GF-D8 (cell line): ENCODE measurements around the gene FUT2.
"Not testable (repeated sequence)": the region's sequence is repeated elsewhere in the genome, so short reads cannot be mapped to it uniquely, and the experiment has no call there.

Experiments used
- DNase-seq: peaks from one replicate; lab custom pipeline; 2025; lab: John Stamatoyannopoulos, UW

FUT2 gene

DNA sequence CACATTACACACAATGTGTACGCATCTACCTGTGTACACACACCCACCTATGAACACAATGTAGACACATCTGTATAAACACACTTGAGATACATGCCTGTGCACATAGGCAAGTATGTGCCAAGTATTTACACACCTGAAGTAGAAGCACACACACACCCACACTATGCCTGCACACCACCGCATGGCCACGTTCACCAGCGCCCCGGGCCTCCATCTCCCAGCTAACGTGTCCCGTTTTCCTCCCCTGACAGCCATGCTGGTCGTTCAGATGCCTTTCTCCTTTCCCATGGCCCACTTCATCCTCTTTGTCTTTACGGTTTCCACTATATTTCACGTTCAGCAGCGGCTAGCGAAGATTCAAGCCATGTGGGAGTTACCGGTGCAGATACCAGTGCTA, 6.9 kb downstream of the FUT2 start:
- no peak for DNase-seq

DNA sequence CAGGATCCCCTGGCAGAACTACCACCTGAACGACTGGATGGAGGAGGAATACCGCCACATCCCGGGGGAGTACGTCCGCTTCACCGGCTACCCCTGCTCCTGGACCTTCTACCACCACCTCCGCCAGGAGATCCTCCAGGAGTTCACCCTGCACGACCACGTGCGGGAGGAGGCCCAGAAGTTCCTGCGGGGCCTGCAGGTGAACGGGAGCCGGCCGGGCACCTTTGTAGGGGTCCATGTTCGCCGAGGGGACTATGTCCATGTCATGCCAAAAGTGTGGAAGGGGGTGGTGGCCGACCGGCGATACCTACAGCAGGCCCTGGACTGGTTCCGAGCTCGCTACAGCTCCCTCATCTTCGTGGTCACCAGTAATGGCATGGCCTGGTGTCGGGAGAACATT, 7.5 kb downstream of the FUT2 start:
- no peak for DNase-seq

DNA sequence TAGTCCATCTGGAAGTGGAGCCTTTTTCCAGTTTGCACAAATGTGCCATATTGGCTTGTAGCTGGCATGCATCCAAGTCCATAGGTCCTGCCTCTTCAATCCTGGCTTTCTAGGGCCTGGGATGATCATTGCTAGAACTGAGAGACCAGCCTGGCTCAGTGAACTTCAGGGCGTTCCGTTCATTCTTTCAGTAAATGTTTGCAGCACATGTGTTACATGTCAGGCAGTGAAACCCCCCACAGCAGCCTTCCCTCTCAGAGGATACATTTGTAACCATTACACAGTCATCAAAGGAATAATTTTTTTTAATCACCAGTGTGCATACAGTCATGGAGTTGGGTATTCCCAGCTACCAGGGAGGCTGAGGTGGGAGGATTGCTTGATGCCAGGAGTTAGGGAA, 9.7 kb downstream of the FUT2 start:
- no peak for DNase-seq

DNA sequence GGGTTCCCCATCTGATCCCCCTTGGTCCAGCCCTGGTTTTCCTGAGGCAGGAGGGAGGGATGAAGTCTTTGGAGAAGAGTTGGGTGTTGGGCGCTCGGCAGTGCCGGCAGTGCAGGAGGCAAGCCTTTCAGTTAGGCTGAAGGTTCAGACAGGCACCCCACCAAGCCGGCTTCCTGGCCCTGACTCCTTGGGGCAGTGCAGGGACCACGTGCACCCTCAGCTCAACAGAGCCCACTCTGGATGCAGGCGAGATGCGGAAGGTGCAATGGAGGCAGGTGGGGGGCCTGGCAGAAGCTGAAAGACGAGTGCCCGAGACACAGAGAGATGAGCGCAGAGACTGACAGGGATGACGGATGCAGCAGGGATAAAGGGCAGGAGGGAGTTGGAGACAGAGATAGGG, 12.7 kb downstream of the FUT2 start:
- no peak for DNase-seq

DNA sequence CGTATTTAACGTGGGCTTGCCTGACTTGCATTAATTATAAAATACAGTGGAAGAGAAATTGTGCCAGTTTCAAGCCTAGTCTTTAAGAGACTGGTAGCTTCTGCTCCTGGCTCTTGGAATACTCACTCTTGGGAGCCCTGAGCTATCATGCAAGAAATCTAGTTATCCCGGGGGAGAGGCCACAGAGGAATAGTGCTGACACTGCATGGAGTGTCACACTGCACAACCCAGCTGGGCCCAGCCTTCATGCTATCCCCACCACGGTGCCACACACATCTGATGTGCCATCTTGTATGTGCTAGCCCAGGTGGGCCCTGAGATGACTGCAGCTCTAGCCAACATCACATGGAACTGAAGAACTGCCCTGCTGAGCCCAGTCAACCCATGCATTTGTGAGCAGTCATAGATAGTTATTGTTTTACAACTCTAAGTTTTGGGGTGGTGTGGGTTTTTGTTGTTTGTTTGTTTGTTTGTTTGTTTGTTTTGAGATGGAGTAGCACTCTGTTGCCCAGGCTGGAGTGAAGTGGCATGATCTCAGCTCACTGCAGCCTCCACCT, 15.4 kb downstream of the FUT2 start:
- no peak for DNase-seq

DNA sequence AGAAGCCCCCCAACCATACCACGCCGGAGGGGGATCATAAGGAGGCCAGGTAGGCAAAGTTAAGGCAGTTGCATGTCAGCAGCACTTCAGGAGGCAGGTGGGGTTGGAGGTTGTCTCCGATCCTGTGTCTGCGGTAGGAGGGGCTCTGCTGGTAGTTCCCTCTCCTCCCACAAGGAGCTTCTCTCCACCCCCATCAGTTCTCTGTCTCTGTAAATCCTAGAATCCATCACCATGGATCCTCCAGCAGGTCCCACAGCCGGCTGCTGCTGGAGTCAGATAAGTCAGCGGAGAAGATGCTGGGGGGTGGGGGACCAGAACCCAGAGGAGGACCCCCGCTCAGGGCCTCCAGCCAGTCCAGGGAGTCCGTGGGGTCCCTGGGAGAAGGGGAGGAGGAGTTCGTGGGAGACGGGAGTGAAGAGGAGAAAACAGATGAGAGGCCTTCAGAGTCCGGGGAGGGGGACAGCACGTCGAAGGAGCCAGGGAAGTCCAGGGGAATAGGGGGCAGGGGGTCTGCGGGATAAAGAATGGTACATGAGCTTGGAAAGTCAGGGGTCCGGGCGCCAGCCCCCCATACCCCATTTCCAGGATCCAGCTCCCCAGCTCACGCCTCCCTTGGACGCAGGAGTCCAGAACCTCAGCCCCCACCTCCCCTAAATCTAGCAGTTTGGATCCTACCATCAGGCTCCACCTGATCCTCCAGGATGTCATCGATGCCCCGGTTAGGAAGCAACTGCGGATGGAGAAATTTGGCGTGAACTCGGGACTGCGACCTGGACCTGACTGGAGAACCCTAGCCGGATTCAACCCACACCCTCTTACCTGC, 17.5 kb downstream of the FUT2 start:
- no peak for DNase-seq

DNA sequence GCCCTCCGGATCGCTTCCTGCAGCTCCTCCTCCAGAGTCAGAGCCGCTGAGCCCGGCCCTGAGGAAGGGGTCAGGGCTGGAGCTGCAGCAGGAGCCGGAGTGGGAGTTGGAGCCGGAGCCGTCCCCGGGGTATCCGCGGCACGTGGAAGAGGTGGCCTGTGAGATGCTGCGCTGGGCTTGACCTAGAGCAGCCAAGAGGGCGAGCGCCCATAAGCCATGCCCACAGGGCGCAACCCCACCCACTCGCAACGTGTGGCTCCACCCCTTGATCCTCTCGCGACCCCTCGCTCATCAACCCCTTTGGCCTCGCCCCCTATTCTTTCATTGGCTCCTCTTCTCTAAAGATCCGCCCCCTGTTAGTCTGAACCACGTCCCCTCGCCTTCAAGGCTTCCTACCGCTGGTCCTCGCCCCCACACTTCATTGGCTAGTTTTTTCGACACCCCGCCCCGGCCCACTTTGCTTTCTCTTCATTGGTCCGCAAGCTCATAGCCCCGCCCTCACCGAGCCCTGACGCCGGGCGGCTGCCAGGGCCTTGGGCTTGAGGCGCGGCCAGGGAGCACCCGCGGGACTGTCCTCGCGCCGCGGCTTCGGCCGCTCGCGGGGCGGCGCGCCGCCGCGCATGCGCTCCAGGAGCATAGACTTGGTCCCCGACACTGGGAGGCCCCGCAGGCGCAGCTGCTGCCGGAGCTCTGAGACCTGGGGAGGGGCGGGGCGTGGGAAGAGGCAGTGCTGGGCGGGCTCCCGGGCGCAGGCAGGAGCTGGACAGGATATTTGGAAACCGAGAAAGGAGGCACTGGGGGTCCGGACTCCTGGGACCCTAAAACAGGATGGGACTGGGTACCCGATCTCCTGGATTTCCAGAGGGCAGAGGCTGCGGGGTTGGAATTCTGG, 18.3 kb downstream of the FUT2 start:
- DNase-seq, result peak; percentile 95

DNA sequence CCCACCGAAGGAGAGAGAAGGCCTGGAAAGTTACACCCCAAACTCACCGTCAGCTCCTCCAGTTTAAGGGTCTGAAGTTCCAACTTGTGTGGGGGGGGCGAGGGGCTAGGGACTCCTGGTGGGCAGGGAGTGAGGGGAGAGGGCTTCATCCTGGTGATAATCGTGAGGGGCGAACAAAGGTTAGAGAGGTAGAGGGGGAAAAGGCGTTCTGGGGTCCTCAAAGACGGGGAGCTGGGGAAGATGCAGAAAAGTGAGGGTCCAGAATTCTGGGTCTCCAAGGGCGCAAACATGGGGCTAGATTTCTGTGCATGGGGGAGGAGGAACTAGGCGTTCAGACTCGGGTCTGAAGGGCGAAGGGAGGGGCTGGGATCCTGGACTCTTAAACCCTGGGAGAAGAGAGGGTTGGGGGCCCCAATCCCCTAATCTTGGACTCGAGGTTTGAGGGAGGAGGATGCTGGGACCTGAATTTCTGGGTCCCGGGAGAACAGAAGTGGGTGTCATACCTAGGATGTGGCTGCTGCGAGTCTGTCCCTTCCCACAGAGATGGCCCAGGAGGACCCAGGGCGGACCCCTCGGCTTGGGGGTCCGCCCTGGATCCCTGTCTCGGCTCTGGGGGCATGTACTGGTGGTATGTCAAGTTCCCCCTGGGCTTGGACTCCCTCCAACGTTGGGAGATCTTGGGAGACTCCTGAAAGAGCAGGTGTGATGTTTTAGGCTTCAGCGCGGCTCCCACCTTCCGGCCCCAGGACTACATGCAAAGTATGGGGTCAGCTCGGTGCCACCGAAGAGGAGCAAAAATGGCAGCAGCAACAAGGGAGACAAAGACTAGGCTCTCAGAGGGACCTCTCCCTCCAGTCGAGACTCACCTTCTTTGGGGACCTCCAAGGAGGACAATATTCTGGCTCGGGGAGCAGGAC, 19.2 kb downstream of the FUT2 start:
- no peak for DNase-seq

DNA sequence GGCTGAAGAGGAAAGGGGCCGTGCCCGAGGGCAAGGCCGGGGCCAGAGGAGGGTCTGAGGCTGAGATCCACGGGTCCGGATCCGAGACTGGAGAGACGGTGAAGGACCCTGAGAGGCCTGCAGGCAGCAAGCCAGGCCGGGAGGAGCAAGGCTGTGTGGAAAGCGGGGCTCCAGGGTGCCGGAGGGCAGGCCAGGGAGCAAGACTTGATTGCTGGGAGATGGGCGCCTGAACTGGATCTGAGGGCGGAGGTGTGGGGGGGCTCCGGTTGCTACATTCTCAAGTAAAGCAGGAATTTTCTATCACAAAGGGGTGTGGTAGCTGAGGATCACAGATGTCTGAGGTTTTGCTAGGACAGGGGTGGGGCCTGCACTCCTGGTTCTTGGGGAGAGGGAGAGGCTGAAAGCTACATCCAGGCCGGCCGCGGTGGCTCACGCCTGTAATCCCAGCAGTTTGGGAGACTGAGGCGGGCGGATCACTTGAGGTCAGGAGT, 20.0 kb downstream of the FUT2 start:
- DNase-seq, result no peak

DNA sequence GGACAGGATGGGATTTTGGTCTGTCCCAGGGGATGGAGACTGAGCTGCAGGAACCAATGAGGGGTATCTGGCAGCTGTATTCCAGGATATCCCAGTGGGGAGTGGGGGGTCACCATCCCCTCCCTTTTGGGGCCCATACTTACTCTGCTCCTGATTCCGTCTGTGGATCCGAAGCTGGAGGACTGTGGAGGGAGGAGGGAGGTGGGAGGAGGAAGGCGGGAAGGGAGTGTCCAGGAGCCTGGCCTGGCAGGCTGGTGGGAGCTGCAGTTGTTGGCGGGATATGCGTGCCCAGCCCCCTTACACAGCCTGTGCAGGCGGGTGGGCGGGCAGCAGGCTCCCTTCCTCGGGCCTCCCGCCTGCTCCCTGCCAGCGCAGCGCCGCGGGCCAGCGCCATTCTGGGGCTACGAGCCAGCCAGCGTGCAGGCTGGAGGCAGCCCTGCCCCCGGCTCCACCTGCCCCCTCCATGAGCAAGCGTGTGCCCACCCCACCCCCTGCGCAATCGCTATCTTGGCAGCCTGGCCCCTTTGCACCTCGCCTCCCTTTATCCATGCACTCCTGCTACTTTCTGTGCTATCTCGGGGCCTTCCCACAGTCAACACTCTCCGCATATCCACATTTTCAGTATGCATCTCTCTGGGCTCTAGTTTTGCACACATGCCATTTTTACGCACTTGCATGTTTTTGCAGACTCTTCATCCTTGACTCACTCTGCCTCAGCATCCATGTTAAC, 21.0 kb downstream of the FUT2 start:
- DNase-seq, result no peak

DNA sequence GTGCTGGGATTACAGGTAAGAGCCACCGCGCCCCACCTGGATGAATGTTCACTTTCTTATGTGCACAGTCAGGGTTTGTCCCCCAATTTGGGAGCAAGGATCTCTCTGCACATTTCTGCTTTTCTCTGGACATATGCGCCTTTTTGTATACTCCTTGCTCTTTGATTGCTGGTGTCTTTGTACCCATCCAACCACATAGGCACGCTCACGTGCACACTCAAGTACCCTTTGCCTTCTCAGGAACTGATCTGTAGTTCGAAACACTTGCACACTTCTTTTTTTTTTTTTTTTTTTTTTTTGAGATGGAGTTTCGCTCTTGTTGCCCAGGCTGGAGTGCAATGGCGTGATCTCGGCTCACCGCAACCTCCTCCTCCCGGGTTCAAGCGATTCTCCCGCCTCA, 22.3 kb downstream of the FUT2 start:
- not testable (repeated sequence) for DNase-seq

DNA sequence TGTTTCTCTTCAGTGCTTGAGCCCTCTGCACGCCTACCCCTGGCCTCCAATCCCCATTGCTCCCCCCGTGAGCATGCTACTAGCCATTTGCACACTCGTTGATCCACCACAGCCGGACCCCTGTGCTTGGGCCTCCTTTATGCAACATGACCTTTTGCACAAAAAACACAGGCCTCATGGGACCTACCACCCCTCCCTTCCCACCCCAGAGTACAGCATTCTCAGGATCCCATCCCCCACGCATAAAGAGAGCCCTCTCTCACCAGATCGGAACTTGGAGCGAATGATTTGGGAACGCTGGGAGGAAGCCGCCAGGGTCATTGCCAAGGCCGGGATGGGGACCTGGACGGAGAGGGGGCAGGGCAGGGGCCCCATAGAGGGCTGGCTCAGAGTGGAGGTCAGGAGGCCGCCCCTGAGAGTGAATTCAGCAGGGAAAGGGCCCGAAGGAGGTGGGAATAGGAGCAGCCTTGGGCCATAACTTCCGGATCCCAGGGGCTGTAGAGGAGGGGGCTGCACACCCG, 23.0 kb downstream of the FUT2 start:
- no peak for DNase-seq

DNA sequence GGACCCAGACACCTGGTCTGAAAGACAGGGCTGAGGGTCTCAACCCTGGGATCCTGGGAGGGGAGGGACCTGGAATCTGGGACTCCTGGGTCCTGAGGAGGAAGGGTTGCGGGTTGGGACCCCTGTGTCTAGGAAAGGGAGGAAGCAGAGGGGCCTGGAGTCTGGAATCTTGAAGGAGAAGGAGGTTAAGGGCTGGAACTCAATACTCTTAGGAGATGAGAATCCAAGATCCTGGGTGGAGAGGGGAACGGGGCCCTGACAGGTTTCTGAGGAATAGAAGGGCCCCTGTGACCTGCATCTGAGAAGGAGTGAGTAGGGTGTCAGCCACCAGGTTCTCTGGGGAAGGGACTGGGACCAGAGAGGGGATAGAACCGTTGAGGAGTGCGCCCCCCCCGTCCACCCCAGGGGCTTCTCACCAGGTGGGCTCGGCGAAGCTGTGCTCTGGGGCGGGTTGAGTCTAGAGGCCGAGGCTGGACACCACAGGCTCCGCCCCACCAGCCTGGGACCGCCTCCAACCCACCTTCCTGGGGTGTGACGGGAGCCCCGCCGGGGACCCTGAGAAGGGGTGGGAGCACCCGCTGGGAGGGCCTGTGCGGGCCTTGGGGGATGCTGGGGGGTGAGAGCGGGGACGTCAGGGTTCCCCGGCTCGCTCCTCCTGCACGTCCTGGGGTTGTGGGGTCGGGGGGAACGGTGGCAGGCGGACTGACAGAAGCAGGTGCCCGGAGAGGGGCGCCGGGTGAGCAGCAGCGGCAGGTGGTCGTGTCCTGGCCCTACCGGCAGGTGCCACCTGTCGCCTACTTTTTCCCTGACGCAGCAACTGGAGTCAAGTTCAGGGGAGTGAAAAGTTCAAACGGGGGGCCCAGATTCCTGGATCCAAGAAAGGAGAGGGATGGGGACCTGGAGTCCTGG, 23.7 kb downstream of the FUT2 start, which contains the start of gene MAMSTR:
Gene MAMSTR (minus strand): TSS at position 463 of the 909 bp plus-strand sequence. CDS start 694 bp downstream, outside the sequence.
- DNase-seq, result no peak

DNA sequence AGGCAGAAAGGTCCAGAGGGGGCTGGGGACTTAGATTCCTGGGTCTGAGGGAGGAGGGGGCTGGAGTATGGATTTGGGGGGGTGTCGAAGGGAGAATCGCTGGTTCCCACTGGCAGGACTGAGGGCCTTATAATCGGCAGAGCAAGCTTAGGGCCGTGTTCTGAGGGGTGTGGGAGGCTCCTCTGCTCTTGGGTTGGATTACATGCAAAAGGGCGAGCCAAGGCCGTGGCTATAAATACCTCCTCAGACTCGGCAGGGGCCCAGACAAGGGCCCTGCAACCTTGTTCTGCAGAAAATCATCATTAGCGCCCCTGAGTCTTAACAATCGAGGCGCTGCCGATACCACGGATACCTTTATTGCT, 24.5 kb downstream of the FUT2 start:
- no peak for DNase-seq

DNA sequence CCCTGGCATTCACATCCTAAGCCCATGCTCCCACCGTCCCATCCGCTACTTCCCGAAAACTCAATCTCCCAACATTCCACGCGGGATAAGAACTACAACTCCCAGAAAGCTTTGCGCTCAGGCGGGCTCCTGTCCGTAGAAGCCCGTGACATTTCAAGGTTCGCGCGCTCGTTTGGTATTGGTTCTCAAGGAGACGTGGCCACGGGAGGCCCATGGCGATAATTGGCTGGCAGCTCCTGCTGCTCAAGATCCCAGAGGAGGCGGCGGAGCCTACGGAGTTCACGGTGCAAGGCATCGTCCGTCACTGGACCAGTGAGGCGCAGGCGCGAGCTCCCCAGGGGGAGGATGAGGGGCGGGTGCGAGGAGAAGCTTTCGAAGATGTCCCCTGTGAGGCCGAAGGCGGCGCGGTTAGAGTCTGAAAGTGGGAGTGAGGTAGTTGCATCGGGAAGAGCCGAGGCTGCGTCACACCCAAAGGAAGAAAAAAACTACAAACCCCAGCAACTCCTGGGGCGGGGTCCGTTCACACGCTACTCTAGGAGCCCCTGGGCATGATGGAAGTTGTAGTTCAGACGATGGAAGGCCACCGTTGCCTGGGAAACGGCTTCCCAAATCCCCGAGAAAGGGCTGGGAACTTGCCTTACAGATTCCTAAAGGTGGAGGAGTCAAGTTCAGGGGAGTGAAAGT, 25.0 kb downstream of the FUT2 start:
- DNase-seq, result peak; percentile 91

DNA sequence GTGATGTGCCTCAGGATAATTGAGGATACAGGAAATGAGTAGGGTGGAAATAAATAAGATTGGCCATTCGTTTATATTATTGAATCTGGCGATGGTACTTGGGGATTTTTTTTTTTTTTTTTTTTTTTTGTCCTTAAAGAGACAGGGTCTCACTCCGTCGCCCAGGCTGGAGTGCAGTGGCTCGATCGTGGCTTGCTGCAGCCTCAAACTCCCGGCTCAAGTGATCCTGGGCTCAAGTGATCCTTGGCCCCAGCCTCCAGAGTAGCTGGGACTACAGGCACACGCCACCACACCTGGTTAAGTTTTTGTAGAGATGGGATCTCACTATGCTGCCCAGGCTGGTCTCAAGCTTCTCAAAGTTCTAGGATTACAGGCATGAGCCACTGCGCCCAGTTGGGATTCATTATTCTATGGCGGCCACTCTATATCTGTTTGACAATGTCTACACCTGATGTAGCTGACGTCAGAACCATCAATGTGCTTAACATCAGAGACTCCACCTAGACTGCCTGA, 26.5 kb downstream of the FUT2 start:
- no peak for DNase-seq

DNA sequence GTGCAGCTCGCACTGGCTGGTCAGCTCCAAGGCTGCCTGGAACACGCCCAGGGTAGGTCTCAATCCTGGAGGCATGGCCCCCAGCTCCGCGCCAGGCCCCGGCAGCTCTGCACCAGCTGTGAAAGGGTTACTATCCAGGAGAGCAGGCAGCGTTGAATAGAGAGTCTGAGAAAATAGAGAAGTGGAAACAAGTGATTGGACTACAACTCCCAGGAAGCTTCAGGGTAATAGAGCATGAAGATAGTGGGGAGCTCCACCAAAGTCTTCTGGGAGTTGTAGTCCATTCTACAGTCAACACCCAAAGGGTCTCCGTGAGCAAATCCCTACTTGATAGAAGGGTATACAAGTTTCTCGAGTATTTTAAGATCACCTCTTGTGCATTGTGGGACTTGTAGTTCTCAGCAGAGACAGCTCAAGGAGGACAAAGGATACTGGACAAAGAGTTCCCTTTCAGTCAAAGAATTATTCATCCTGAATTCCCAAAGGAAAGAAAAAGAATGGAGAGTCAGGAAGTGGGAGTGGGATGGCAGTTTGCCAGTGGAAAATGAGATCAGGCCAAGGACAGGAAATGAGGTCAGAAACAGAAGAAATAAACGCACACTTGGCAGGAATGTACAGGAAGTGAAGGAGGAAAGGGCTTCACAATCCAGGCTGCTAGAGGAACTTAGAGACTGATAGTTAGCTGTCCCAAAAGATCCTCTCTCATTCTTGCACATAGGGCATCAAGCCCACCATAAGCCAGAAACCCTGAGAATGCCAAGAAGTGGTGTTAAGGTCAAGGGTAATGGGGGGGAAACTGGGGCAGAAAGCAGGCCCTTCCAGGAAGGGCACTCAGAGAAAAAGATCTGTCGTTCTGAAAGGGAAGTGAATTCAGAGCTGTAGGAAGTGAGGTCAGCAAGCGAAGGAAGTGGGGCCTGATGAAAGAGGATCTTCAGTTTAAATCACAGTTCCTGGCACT, 29.3 kb downstream of the FUT2 start:
- peak; percentile 87 for DNase-seq

DNA sequence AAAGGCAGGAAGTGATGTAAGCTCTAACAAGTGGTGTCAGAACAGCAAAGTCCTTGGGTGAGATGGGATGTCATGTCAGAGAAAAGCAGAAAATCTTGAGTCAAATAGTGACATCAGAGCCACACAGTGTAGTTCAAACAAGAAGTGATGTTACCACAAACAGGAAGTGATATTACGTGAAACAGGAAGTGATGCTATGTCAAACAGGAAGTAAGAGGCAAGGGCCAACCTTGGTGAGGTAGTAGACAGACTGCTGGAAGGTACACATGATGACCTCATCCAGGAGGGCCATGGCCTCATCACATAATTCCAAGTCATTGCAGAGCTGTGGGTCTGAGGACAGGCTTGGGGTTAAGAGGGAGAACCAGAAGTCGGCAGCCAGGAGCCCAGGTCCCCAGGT, 30.8 kb downstream of the FUT2 start:
- DNase-seq, result peak; percentile 56
